ENCODE results near the gene CFAP77. TPM values are rescaled to one million over a fixed set of nuclear protein-coding genes. Genes with fewer than 3 reads are reported as not detected.
A peak's percentile ranks its signal among the peaks of the same experiment; 100 is the strongest.

The CFAP77 gene
- total RNA-seq, 1 donor from 2014 or later, result 0.36 TPM

DNA sequence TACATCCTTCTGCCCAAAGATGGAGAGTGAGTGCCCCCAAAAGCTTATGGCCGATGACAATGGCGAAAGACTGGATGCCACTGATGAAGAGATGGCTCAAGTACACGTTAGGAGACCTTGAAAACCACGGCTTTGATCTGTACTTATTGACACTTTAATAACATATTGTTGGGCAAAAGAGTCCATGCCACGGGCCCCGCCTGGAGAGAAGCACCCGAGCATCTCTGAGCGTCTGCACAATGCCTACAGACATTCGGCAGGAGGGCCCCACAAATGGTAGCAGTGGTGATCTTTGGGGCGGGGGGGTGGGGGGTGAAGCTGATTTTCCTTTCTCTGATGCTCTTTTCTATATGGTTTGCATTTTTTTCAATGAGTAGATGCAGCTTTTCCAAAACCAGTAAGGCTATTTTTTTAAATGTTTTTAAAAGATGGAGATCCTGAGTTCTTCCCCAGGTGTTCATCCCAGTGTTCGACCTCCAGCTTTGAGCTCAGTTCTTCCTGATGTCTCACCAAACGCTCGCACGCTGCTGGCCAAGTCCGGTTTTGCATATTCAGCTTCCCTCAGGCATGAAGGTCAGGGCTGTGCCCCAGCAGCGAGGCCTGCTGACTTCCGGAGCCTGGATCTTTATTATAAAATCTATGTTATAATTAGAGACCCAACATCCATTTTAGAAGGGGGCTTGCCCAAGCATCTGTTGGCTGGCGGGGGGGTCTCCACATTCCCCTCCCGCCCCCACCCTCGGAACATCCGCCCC, 138.1 kb downstream of the CFAP77 start:
- FAIRE-seq, result no peak
- H3K9ac ChIP-seq (ENCODE audit: low read length), result no peak overlapping the region
- Mint-ChIP-seq H3K9me3 (ENCODE audit: unreplicated experiment) (no peaks in the 10 kb centered on the region), H3K4me1 (ENCODE audit: low read depth, unreplicated experiment) (no peaks in the 10 kb centered on the region), H3K4me3 (ENCODE audit: unreplicated experiment) (peak overlapping the region; percentile 3), H3K36me3 (ENCODE audit: low read depth, unreplicated experiment) (no peaks in the 10 kb centered on the region), H3K27ac (ENCODE audit: unreplicated experiment) (no peak overlapping the region), H3K27me3 (ENCODE audit: low read depth, unreplicated experiment) (peaks cover 44% of the 10 kb centered on the region)
- no peak for TF ChIP-seq EZH2 (IDR thresholded peaks at IDR 0.05; ENCODE audit: insufficient read depth, low read length)
- TF ChIP-seq, protein P1, sequence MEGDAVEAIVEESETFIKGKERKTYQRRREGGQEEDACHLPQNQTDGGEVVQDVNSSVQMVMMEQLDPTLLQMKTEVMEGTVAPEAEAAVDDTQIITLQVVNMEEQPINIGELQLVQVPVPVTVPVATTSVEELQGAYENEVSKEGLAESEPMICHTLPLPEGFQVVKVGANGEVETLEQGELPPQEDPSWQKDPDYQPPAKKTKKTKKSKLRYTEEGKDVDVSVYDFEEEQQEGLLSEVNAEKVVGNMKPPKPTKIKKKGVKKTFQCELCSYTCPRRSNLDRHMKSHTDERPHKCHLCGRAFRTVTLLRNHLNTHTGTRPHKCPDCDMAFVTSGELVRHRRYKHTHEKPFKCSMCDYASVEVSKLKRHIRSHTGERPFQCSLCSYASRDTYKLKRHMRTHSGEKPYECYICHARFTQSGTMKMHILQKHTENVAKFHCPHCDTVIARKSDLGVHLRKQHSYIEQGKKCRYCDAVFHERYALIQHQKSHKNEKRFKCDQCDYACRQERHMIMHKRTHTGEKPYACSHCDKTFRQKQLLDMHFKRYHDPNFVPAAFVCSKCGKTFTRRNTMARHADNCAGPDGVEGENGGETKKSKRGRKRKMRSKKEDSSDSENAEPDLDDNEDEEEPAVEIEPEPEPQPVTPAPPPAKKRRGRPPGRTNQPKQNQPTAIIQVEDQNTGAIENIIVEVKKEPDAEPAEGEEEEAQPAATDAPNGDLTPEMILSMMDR (IDR thresholded peaks at IDR 0.05; ENCODE audit: insufficient read depth, low read depth, low read length), result no peak
- no peaks in the 10 kb centered on the region for H4K20me1 ChIP-seq (ENCODE audit: insufficient read depth, low read length)
- H3K4me3 ChIP-seq (ENCODE audit: insufficient read depth, low read depth, low read length), result no peak overlapping the region
- no peaks in the 10 kb centered on the region for H3K27me3 ChIP-seq (ENCODE audit: insufficient read depth, low read length)
- H3K4me2 ChIP-seq (ENCODE audit: low read length), result no peak overlapping the region
- H3K36me3 ChIP-seq (ENCODE audit: insufficient read depth, low read length), result no peaks in the 10 kb centered on the region
- H3K9me3 ChIP-seq (ENCODE audit: insufficient read depth, low read depth, low read length), result no peaks in the 10 kb centered on the region
- H2AFZ ChIP-seq (ENCODE audit: low read depth, low read length), result no peak overlapping the region
- H3K79me2 ChIP-seq (ENCODE audit: insufficient read depth, low read length), result no peaks in the 10 kb centered on the region
- peaks cover 7% of the 10 kb centered on the region for H3K4me1 ChIP-seq (ENCODE audit: insufficient read depth, low read length)
- no peak overlapping the region for H3K27ac ChIP-seq (ENCODE audit: low read depth, low read length)
- DNase-seq (ENCODE audit: low read depth), result no peak

- no peaks in the 10 kb centered on the region for H3K4me1 Mint-ChIP-seq (ENCODE audit: low read depth, unreplicated experiment)
- Histone ChIP-seq H3K27ac (ENCODE audit: low read depth, low read length) (no peak overlapping the region), H3K9me3 (ENCODE audit: insufficient read depth, low read depth, low read length) (no peaks in the 10 kb centered on the region), H3K4me3 (ENCODE audit: insufficient read depth, low read depth, low read length) (no peak overlapping the region), H2AFZ (ENCODE audit: low read depth, low read length) (peak overlapping the region; percentile 56), H3K36me3 (ENCODE audit: insufficient read depth, low read length) (no peaks in the 10 kb centered on the region), H3K4me1 (ENCODE audit: insufficient read depth, low read length) (peaks cover 7% of the 10 kb centered on the region), H3K4me2 (ENCODE audit: low read length) (peak overlapping the region; percentile 36), H3K79me2 (ENCODE audit: insufficient read depth, low read length) (no peaks in the 10 kb centered on the region), H3K27me3 (ENCODE audit: insufficient read depth, low read length) (no peaks in the 10 kb centered on the region), H3K9ac (ENCODE audit: low read length) (no peak overlapping the region), H4K20me1 (ENCODE audit: insufficient read depth, low read length) (no peaks in the 10 kb centered on the region)
- TF ChIP-seq, protein P1 (IDR thresholded peaks at IDR 0.05; ENCODE audit: insufficient read depth, low read depth, low read length), result no peak
- TF ChIP-seq EZH2 (IDR thresholded peaks at IDR 0.05; ENCODE audit: insufficient read depth, low read length), result no peak
- no peak for FAIRE-seq
- no peak overlapping the region for H3K4me3 Mint-ChIP-seq (ENCODE audit: unreplicated experiment)
- no peak overlapping the region for H3K27ac Mint-ChIP-seq (ENCODE audit: unreplicated experiment)
- H3K27me3 Mint-ChIP-seq (ENCODE audit: low read depth, unreplicated experiment), result peaks cover 39% of the 10 kb centered on the region
- no peaks in the 10 kb centered on the region for H3K36me3 Mint-ChIP-seq (ENCODE audit: low read depth, unreplicated experiment)
- DNase-seq (ENCODE audit: low read depth), result peak; percentile 2
- H3K9me3 Mint-ChIP-seq (ENCODE audit: unreplicated experiment), result no peaks in the 10 kb centered on the region
Measured at GRCh38 chr9:132548751-132549640, 139.0 kb downstream of the CFAP77 start.
